ENCODE measurements around the gene ZNF646. TPM values are rescaled to one million over a fixed set of nuclear protein-coding genes. Genes with fewer than 3 reads are reported as not detected.
A peak's percentile ranks its signal among the peaks of the same experiment; 100 is the strongest.

Gene ZNF646
- total RNA-seq, 6 experiments from 2014 or later, result 13.0 to 16.3 (median 14.7) TPM

DNA sequence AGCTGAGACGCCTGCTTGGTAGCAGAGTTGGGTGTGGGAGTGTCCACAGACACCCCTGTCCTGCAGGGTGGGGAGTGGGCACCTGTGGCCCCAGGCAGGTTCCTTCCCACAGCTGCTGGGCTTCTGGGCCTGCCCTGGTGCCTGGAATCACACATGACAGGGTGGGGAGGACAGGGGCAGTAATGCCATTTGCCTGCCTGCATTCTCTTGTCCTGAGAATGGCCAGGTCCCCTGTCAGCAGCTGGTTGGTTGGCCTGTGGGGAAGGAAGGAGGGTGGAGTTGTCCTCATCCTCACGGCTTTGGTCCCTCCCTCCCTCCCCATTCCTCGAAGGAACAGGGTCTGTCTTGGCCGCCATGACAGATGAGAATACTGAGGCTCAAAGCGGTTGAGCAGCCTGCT, 9.3 kb downstream of the ZNF646 start:
- TF ChIP-seq, protein P1, sequence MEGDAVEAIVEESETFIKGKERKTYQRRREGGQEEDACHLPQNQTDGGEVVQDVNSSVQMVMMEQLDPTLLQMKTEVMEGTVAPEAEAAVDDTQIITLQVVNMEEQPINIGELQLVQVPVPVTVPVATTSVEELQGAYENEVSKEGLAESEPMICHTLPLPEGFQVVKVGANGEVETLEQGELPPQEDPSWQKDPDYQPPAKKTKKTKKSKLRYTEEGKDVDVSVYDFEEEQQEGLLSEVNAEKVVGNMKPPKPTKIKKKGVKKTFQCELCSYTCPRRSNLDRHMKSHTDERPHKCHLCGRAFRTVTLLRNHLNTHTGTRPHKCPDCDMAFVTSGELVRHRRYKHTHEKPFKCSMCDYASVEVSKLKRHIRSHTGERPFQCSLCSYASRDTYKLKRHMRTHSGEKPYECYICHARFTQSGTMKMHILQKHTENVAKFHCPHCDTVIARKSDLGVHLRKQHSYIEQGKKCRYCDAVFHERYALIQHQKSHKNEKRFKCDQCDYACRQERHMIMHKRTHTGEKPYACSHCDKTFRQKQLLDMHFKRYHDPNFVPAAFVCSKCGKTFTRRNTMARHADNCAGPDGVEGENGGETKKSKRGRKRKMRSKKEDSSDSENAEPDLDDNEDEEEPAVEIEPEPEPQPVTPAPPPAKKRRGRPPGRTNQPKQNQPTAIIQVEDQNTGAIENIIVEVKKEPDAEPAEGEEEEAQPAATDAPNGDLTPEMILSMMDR (IDR thresholded peaks at IDR 0.05), result no peak
- no peaks in the 10 kb centered on the region; the same call in 1 of the 2 replicates for H3K4me1 Mint-ChIP-seq (ENCODE audit: low read depth)
- H3K4me3 Mint-ChIP-seq, result no peak overlapping the region
- no peak overlapping the region; the same call in 1 of the 2 replicates for H3K27ac Mint-ChIP-seq
- peaks cover 3% of the 10 kb centered on the region for H3K27me3 Mint-ChIP-seq (ENCODE audit: insufficient read depth)
- H3K36me3 Mint-ChIP-seq (ENCODE audit: low read depth), result peaks cover 6% of the 10 kb centered on the region; the same call in 1 of the 2 replicates
- DNase-seq, result no peak
- H3K9me3 Mint-ChIP-seq, result no peaks in the 10 kb centered on the region

- TF ChIP-seq, protein P1 (IDR thresholded peaks at IDR 0.05), result no peak
- Mint-ChIP-seq H3K27ac (no peak overlapping the region), H3K4me3 (no peak overlapping the region), H3K36me3 (ENCODE audit: low read depth) (peaks cover 6% of the 10 kb centered on the region; the same call in 1 of the 2 replicates), H3K4me1 (ENCODE audit: low read depth) (no peaks in the 10 kb centered on the region; the same call in 1 of the 2 replicates), H3K27me3 (ENCODE audit: insufficient read depth) (peaks cover 3% of the 10 kb centered on the region), H3K9me3 (no peaks in the 10 kb centered on the region)
- no peak for DNase-seq
Measured at GRCh38 chr16:31083981-31084380, 9.8 kb downstream of the ZNF646 start.

- no peak overlapping the region for H3K4me3 Mint-ChIP-seq
- H3K27ac Mint-ChIP-seq, result 0 out of 2 replicates have a peak overlapping the region, but pooled peaks have one; percentile 16
- H3K4me1 Mint-ChIP-seq (ENCODE audit: low read depth), result no peaks in the 10 kb centered on the region; the same call in 1 of the 2 replicates
- no peak for DNase-seq
- peaks cover 3% of the 10 kb centered on the region for H3K27me3 Mint-ChIP-seq (ENCODE audit: insufficient read depth)
- no peaks in the 10 kb centered on the region for H3K9me3 Mint-ChIP-seq
- TF ChIP-seq, protein P1 (IDR thresholded peaks at IDR 0.05), result no peak
- peaks cover 6% of the 10 kb centered on the region; the same call in 1 of the 2 replicates for H3K36me3 Mint-ChIP-seq (ENCODE audit: low read depth)
Measured at GRCh38 chr16:31084584-31085302, 10.5 kb downstream of the ZNF646 start.

DNA sequence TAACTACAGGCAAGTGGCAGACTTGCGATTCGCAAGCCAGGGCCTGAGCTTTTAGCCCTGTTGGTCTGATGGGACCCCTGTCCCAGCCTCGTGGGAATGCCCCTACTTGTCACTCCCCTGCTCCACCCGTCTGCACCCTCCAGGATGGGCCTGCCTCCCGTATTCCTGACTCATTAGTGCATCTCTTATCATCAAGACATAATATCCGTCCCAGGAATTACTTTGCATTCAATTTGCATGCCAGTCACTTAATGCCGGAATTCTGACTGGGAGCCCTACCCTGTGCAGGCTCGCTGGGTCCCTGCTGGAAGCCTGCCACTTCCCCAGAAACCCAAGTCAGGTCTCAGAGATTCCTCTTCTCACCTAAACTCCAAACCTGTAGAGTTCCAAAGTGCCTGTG, 11.2 kb downstream of the ZNF646 start:
- peaks cover 2% of the 10 kb centered on the region for H3K4me1 Mint-ChIP-seq (ENCODE audit: low read depth)
- H3K36me3 Mint-ChIP-seq (ENCODE audit: low read depth), result peaks cover 7% of the 10 kb centered on the region
- H3K9me3 Mint-ChIP-seq, result no peaks in the 10 kb centered on the region
- H3K27ac Mint-ChIP-seq, result 0 out of 2 replicates have a peak overlapping the region, but pooled peaks have one; percentile 16
- H3K4me3 Mint-ChIP-seq, result no peak overlapping the region
- no peak for DNase-seq
- TF ChIP-seq, protein P1 (IDR thresholded peaks at IDR 0.05), result no peak
- peaks cover 3% of the 10 kb centered on the region for H3K27me3 Mint-ChIP-seq (ENCODE audit: insufficient read depth)

- TF ChIP-seq, protein P1 (IDR thresholded peaks at IDR 0.05), result no peak
- Mint-ChIP-seq H3K27ac (no peak overlapping the region; the same call in 1 of the 2 replicates), H3K4me1 (ENCODE audit: low read depth) (peaks cover 8% of the 10 kb centered on the region), H3K27me3 (ENCODE audit: insufficient read depth) (peaks cover 3% of the 10 kb centered on the region), H3K9me3 (no peaks in the 10 kb centered on the region), H3K36me3 (ENCODE audit: low read depth) (peaks cover 6% of the 10 kb centered on the region), H3K4me3 (no peak overlapping the region)
- DNase-seq, result no peak
Measured at GRCh38 chr16:31085873-31086628, 11.8 kb downstream of the ZNF646 start.

All from HFFc6 (cell line).